D721Med (cell line): ENCODE results near the gene CDH18.
A peak's percentile ranks its signal among the peaks of the same experiment; 100 is the strongest.

Experiments
- DNase-seq: peaks from one replicate; pipeline ENCODE4 v3.0.0; 2011; ENCODE audit warnings: low spot score; ENCODE audit not compliant: insufficient read length
- FAIRE-seq: peaks from 2 replicates; lab custom pipeline; 2011; peaks lifted over from hg19 to GRCh38; lab: Jason Lieb, UNC
- CTCF ChIP-seq: IDR thresholded peaks from 2 replicates; pipeline ENCODE4 v1.5.1; 2012; ENCODE audit warnings: mild to moderate bottlenecking, control low read depth; ENCODE audit not compliant: insufficient read depth; ENCODE audit errors: missing control alignments

Gene CDH18

GRCh38 chr5:19619571-19619970, 368.4 kb downstream of the CDH18 start:
- no peak for FAIRE-seq
- TF ChIP-seq CTCF: no peak
- DNase-seq: no peak

DNA sequence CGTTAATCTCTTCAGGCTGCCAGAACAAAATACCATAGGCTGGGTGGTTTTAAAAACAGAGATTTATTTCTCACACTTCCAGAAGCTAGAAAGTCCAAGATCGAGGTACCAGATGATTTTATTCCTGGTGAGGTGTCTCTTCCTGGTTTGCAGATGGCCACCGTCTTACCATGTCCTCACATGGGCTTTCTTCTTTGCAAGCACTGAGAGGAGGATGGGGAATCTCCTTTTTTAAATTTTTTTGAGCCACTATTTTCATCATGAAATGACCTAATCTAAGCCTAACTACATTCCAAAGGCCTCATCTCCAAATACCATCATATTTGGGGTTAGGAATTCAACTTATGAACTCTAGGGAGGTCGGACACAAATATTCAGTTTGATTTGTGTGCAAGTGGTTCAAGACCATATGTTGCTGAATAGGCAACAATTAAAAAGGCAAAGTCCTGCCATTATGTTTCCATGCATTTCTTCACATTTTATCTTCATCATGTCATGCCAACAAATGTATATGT, 371.2 kb downstream of the CDH18 start:
- DNase-seq: no peak
- no peak for FAIRE-seq

GRCh38 chr5:19615661-19616060, 372.3 kb downstream of the CDH18 start:
- TF ChIP-seq CTCF: no peak
- no peak for DNase-seq
- FAIRE-seq: no peak

More for the DNA sequence above, 371.2 kb downstream of the CDH18 start:
- TF ChIP-seq CTCF: no peak

GRCh38 chr5:19615071-19615470, 372.9 kb downstream of the CDH18 start:
- DNase-seq (no peak), FAIRE-seq (no peak)

DNA sequence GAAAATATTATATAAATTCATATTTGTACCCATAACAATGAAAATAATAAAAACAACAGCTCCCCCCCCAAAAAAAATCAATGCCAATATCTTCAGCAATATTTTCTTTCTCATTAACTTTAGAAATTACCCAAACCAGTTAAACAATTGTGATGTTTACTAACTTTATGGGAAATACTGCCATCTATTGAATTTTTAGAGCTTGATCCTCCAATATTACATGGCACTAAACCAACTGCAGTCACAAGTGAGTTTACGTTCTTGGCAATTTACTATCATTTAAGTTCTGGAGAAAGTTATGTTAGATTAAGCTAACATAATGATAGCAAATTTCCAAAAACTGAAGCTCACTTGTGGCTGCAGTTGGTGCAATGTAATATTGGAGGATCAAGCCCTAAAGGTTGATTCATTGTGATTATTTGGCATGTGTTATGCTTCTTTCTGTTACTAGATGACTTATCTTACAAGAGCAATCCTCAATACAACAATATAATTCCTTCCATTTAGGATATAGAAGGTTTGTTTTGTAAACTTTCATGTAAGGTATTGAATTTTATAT, 379.5 kb downstream of the CDH18 start:
- TF ChIP-seq CTCF: peak; percentile 48
- peak; percentile 66 for FAIRE-seq
- no peak for DNase-seq

More at GRCh38 chr5:19615071-19615470, 372.9 kb downstream of the CDH18 start:
- TF ChIP-seq CTCF: no peak

DNA sequence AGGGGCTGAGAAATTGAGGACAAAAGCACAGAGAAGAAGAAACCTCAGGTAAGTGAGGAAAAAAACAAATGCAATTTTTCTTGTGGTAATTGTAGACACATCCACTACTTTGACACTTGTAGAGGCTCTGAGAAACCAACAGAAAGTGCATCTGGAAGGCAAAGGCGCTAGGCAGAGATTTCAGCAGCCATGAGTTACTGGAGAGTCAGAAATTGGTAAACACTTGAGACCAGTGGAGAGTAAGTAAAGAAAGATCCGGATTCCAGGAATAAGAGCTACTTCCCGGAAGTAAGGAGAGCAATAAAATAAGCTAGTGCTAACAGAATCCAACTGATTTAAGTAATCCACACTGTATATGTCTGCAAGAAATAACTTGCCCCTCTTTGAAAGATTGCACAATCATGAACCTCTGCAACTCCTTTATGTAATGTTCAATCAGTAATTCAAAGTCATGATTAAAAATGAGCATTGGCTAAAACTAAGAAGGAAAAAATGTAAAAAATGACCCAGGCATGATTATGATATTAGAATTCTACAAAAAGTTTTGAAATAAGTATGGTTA, 382.1 kb downstream of the CDH18 start:
- no peak for DNase-seq
- TF ChIP-seq CTCF: no peak
- no peak for FAIRE-seq

GRCh38 chr5:19584131-19584530, 403.9 kb downstream of the CDH18 start:
- peak; percentile 81 for FAIRE-seq
- no peak for DNase-seq
- no peak for TF ChIP-seq CTCF
